Stimulated activated CD4-positive, alpha-beta T cell treated with anti-CD3 and anti-CD28 coated beads, Interleukin-1b, Interleukin-23, amount 100 ng/mL, for 4 hours (primary cell): ENCODE measurements around the gene PRPF6.

Experiments
- DNase-seq, 2 donors: peaks; one replicate each; pipeline ENCODE4 v3.0.0-alpha.2; 2020; ENCODE audit warnings: low read depth in 2 of 2

Gene PRPF6

DNA sequence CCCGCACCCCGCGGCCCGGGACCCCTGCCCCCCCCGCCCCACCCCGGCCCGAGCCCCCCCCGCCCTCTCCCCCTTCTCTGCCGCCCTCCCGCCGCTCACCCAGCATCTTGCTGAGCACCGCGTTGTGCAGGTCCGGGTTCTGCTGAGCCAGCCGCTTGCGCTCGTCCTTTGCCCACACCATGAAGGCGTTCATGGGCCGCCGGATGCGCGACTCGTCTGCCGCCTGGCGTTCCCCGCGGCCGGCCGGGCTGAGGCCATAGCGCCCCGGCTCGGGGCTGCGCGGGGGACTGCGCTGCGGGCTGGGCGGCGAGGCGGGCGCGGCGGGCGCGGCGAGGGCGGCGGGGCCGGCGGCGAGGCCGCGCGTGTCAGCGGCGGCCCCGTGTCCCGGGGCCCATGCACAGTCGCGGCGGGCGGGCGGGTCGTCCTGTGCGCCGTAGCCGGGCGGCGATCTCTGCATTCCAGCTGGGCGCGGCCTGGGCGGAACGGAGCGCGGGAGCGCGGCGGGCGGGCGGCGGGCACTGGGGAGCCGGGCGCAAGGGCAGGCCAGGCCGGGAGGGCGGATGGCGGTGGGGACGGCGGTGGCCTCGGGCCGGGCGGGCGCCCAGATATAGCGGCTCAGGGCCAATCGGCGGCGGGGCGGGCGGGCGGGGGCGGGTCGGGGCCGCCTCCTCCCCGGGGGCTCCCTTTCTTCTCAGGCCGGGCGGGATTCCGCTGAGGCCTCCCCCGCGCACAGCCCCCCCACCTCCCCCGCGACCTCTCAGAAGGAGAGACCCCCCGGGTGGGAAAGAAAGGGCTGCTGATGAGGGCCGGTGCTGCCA is 68.3 kb downstream of the PRPF6 start, which contains the start of gene SOX18:
Gene SOX18 (minus strand): TSS at position 580 of the 818 bp plus-strand sequence. CDS start 123 bp downstream, at position 457.
- DNase-seq, result no peak

GRCh38 chr20:64049878-64050260 is 68.9 kb downstream of the PRPF6 start:
- DNase-seq, result no peak

DNA sequence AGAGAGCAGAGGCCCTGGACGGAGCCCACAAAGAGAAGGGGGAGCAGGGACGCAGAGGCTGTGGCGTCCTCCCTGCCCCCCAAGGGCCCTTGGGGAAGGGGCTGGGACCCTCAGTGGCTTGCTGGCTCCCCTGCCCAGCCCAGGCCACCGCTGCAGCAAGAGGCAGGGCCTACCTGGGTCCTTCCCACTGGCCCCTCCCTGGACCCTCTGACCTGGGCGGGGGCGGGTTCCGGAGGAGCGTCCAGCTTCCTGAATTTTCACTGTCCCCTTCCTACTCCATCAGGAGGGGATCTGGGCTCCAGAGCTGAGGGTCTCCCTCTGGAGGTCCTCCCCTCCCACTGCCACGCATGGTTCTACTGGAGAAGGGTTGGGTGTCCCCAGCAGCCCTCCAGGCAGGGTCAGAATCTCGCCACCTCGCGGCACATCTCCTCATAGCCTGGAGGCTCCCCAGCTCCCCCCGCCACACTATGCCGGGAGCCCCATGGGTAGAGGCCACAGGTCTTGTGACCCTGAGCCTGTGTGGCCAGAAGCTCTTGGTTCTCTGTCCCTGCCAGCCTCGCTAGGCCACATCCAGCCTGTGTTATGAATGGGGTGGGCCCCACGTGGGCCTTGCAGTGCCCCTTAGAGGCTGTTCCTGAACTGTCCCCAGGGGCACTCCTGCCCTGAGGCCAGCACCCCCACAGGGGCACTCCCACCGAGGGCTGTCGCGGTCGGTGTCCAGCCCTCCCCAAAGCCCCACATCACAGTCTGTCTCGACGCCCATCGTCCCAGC is 69.5 kb downstream of the PRPF6 start:
- no peak for DNase-seq

- no peak for DNase-seq
Observed at GRCh38 chr20:64051033-64051452, 70.1 kb downstream of the PRPF6 start.

DNA sequence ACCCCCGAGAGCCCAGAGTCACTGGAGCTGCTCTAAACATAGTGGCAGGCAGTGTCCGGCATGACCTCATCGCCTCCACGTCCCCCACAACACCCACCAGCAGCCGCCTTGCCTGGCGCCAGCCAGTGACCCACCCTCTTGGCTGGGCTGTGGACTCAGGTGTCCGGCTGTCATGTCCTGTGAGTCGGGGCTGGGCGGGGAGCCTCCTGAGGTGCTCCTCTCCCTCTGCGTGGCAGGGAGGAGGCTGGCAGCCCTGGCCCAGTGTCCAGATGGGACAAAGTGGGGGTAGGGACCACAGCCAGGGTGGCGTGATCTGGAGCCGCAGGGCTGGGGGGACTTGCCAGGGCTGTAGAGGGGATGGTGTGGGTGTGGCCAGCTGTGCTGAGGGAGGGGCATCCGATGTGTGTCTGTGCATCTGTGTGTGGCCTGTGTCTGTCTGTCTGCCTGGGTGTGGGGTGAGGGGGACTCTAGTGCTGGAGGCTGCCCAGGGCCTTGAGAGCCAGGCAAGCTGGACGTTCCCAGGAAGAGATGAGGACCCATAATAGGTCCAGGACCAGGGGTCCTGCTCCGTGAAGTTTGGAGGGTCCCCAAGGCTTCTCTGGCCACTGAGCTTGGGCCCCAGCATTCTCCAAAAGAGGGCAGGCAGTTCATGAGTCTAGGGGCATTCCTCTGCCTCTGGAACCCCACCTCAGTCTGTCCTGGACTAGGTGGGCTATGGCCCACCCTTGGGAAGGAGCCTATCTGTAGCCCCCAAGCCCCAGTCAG is 70.8 kb downstream of the PRPF6 start:
- no peak for DNase-seq

DNA sequence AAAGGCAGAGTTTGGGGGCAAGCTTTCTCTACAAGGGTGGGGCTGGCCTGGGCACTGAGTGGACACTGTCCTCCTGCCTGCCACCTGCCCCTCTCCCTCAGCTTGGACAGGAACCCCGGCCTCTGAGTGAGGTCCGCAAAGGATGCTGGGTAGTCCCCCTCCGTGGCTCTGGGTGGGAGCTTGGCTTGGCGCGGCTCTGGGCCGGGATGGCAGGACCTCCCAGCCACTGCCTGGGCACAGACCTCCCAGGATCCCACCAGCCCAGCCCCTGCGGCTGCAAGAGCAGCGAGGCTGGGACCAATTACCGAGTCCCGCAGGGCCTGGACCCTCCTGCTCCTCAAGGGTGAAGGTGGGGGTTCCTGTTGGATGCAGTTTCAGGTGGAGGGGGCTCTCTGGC is 71.4 kb downstream of the PRPF6 start:
- DNase-seq, result no peak

- no peak for DNase-seq
Observed at GRCh38 chr20:64052987-64053840, 72.3 kb downstream of the PRPF6 start.

DNA sequence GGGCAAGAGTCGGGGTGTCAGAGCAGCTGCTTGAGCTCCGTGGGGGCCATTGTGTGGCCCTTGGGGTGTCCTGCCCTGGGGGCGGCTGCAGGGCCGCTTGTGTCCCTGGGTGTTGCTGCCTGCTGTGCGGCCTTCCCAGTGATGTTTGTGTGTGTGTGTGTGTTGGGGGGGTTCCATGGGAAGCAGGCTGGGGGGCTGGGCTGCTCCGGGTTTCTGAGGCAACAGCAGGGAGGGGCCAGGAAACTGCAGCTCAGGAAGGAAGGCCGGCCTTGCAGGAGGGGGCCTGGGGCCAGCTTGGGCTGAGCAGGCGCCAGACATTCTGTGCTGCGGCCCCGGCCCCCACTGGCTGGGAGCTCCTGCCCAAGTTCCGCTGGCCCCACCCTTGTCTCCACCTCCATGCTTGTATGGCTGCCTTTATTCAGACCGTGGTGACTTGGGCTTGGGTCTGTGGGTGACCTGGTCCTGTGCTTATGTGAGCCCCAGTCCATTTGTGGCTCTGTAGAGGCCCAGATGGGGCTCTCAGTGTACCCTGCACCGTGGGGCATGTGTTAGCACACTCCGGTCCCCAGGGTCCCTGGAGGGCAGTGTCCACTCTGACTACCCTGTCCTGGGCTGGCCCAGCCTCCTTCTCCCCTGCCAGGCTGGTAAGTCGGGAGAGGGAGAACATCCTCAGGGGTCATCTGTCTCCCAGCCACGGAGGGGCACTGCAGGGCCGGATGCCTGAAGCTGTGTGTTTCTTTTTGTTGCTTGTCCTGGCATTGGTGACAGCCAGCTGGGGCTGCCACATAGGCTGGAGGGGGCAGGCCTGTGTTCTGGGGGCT is 73.1 kb downstream of the PRPF6 start:
- no peak for DNase-seq

DNA sequence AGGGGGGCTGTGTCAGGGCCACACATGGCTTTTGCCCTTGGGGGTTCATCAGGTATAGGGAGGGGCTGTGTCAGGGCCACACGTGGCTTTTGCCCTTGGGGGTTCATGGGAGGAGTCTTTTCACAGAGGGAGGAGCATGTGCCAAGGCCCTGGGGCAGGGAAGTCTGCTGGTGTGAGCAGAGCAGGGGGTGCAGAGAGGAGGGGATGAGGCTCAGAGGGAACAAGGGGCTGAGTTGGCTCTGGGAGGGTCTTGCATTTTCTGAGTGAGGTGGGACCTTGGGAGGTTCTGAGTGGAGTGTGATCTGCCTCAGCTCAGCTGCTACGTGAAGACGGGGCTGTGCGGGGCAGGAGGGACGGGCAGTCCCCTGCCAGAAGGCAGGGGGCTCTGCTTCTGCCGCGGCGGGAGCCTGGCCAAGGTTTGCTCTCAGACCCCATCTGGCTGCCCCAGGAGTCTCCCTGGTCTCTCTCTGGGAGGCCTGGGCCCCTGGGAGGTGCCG is 74.5 kb downstream of the PRPF6 start:
- DNase-seq, result no peak

DNA sequence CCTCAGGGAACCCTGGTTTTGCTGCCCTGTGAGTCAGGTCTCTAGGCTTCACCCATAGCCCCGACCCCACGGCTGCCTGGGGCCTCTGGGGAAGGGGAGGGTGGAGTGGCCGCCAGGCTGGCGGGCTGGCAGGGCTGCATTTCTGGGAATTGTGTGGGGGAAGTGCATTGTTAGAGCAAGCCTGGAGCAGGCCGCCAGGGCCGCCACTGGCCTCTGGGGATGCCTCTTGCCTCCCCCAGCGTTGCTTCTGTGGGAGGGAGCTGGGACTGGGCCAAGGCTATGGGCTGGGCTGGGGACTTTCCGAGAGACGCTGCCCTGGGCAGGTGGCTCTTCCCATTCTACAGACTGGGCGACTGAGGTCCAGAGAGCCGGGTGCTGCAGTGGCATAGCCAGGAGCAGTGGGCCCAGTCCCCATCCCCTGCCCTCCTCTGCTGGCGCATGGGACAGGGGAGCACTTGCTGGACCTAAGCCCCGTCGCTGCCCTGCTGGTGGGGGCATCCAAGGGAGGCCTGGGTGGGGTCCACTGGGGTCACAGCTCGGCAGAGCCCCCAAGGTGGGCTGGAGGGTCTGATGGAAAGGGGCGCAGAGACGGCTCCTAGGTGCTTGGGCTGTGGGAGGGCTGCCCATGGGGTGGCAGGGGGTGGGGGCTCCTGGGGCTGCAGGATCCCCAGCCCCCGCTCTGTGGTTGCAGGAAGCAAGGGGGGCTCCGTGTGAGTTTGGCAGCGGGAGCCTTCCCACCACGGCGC is 75.1 kb downstream of the PRPF6 start:
- no peak for DNase-seq

- DNase-seq, result no peak
Observed at GRCh38 chr20:64056639-64056888, 75.6 kb downstream of the PRPF6 start.

DNA sequence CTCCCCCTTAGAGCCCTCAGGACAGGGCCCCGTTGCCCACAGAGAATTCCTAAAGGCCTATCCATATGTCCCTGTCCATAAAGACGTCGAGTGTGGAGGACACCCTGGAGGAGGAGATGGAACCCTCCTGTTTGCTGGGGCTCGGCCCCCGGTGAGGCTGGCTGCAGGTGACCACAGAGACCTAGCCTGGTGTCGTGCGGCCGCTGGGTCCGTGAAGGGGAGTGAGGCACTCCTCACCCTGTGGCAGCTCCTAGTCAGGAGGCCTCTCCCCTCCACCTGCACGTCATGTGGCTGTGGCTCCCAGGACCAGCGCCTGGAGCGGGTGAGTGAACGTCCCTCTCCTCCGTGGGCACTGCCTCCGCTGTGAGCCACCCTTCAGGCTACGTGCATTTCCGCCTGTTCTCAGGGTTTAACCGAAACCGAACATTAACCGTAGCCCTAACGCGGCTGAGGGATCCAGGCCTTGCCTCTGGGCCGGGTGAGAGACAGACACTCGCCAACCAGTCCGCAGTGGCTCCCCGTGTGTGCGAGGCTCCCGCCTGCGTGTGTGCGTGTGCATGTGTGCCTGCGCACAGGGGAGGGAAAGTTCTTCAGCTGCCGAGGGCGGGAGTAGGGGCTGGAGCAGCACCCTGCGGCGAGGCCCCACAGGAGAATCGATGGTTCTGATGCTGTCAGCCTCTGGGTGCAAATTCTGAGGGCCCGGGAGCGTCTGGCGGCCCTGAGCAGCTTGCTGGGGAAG is 76.1 kb downstream of the PRPF6 start:
- no peak for DNase-seq

DNA sequence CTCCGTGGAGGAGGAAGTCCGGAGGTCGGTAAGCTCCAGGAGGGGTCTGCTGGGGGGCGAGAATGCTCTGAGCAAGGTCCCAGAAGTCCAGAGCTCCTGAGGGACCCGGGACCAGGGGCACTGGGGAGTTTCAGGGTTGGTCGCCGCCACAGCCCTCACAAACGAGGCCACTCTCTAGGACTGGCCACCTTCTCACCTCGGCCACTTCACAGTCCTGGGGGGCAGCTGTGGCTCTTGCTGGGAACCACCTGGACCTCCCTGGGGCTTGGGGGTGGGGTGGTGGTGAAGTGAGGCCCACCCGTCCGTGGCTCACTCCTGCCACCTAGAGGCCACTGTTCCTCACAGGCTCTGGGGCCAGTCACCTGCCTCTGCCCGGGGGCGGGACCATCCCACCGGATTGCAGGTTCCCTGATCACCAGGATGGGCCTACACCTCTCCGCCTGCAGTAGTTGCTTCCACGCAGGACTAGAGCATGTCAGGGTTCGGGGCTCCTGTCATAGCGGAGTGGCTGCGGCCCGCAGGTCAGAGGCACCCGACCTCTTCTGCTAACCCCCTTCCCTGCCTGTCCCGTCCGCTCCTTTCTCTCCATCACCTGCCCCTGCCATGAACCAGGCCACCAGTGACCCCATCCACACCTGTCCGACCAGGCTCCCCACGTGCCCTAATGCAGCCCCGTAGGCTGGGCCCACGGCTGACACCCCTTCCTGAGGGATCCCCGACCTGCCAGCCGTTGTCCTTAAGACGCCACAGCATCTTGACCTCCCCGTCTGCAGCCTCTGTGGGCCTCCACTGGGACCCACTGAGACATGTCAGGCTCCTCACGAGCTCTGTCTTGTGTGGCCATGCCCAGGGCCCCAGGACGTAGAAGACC is 76.9 kb downstream of the PRPF6 start:
- peak; percentile 80 to 82 for DNase-seq

- DNase-seq, result no peak
Observed at GRCh38 chr20:64058536-64058935, 77.6 kb downstream of the PRPF6 start.

DNA sequence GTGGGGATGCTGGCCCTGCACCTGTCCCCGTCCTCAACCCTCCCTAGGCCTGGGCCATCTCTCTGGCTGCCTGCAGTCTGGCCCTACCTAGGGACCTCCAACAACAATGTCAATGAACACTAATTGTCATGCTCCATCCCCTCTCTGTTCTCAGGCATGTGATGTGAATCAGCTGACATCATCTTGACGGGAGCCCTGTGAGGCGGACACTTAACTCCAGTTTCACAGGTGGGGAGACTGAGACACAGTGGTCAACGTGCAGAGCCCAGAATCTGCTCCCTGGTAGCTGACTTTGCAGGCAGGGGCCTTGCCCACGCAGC is 81.3 kb downstream of the PRPF6 start:
- no peak for DNase-seq

- DNase-seq, result peak; percentile 90 to 92
Observed at GRCh38 chr20:64062596-64063388, 81.9 kb downstream of the PRPF6 start, which contains the start of gene TCEA2. Gene TCEA2 (plus strand): TSS chr20:64063198. CDS start chr20:64063313, 115 bp downstream.

DNA sequence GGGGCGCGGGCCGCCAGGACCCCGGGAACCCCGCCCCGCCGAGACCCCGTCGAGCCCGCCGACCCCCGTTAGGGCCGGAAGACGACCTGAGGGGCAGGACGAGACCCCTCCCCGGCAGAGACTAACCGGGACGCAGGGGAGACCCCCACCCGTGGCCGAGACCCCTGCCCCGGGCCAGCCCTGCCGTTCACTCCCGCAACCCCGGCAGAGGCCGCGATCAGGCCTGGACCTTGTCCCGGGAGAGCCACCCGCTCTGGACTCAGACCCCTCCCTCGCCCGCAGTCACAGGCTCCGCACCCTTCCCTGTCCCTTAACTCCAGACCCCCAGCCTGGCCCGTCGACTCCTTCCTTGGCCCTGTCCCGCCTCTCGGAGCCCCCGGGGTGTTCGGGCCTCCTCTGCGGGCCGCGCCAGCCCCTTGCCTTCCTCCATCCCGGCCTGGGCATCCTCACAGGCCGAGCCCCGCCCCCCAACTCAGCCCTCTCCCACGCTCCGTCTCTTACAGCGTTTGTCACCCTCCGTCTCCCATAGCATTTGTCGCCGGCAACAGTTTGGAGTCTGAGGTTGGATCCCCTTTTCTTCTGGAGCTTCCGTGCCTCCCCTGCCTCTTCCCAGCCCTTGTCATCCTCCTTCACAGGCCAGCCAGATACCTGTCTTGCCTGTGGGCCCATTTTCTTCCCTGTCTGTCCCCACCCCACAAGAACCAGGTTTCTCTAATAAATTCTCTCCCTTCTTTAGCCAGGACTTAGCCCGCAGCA is 82.6 kb downstream of the PRPF6 start:
- no peak for DNase-seq
